ENCODE results near the gene SPATS2. TPM values are rescaled to one million over a fixed set of nuclear protein-coding genes. Genes with fewer than 3 reads are reported as not detected.
"Not testable (repeated sequence)": the region's sequence is repeated elsewhere in the genome, so short reads cannot be mapped to it uniquely, and the experiment has no call there.

SPATS2 gene
- total and polyA plus RNA-seq, 2 donors (not counting 1 experiment from before 2014, with no cell fraction given), result 11.3 to 21.5 TPM

DNA sequence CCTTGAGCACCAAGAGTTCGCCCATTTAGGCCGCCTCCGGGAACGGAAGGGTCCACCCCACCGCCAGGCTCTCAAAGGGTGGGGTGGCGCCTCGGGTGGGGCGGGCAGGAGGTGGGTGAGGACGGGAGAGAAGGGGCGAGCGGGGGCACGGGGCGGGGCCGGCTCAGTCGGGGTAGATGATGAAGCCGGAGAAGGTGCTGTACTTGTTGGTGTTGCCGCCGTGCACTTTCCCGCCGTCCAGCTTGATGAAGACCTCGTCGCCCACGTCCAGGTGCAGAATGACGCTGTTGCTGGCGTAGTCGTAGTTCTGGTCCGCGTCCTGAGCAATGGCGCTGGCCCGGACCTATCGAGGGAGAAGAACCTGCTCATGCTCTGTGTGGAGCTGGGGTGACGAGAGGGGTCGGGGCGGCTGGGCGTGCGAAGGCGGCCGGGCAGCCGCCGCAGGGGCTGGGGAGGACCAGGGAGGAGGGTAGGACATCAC is 34.3 kb upstream of the SPATS2 start:
- TF ChIP-seq, protein P1, sequence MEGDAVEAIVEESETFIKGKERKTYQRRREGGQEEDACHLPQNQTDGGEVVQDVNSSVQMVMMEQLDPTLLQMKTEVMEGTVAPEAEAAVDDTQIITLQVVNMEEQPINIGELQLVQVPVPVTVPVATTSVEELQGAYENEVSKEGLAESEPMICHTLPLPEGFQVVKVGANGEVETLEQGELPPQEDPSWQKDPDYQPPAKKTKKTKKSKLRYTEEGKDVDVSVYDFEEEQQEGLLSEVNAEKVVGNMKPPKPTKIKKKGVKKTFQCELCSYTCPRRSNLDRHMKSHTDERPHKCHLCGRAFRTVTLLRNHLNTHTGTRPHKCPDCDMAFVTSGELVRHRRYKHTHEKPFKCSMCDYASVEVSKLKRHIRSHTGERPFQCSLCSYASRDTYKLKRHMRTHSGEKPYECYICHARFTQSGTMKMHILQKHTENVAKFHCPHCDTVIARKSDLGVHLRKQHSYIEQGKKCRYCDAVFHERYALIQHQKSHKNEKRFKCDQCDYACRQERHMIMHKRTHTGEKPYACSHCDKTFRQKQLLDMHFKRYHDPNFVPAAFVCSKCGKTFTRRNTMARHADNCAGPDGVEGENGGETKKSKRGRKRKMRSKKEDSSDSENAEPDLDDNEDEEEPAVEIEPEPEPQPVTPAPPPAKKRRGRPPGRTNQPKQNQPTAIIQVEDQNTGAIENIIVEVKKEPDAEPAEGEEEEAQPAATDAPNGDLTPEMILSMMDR (IDR thresholded peaks at IDR 0.05), result no peak
- TF ChIP-seq EZH2 (IDR thresholded peaks at IDR 0.05; ENCODE audit: borderline replicate concordance, insufficient read depth, low read depth, low read length, poor library complexity, severe bottlenecking), result no peak
- intact Hi-C loops (cut with micrococcal nuclease), result no loop called here
- Mint-ChIP-seq H3K27ac (no peak overlapping the region), H3K27me3 (peaks cover 51% of the 10 kb centered on the region), H3K4me1 (peaks cover 31% of the 10 kb centered on the region), H3K4me3 (peak overlapping the region; percentile 83), H3K9me3 (ENCODE audit: insufficient read depth) (no peaks in the 10 kb centered on the region)
- H3K27me3 ChIP-seq (replicated peaks in 1 of 4; ENCODE audit: control extremely low read depth in 1 of 4, control insufficient read depth in 3 of 4, insufficient read depth in 4 of 4, low read length in 3 of 4), result peaks cover 0 to 63% (median 42%) of the 10 kb centered on the region in 4 experiments
- peaks cover 0 to 25% (median 0%) of the 10 kb centered on the region in 3 donors for H3K9me3 ChIP-seq (ENCODE audit: control extremely low read depth in 1 of 3, control insufficient read depth in 2 of 3, insufficient read depth in 1 of 3, low read length in 2 of 3)
- no peak overlapping the region for H3K27ac ChIP-seq (ENCODE audit: low read length in 2 of 2)
- H3K4me2 ChIP-seq (replicated peaks; ENCODE audit: low read depth, low read length, poor library complexity, severe bottlenecking), result peak overlapping the region; percentile 69
- ChIA-PET POLR2A (interaction anchor here (0.7 kb wide), 2 partner anchors 9 to 38 kb away, joined by 3 read pairs; partner anchors contain the start of gene PRPH), CTCF (interaction anchor here (1.0 to 8.5 kb wide), 6 partner anchors 9 to 180 kb away, joined by 3 to 95 read pairs (median 28); partner anchors contain the start of genes DNAJC22 and PRPH)
- peak overlapping the region; percentile 56 for H2AFZ ChIP-seq (ENCODE audit: insufficient read depth, low read depth, low read length, poor library complexity, severe bottlenecking)
- no peak for ATAC-seq (ENCODE audit: low read depth)
- H4K20me1 ChIP-seq (ENCODE audit: control insufficient read depth, insufficient read depth, low read length, poor library complexity, severe bottlenecking), result no peaks in the 10 kb centered on the region
- DNase-seq, result peak; percentile 42
- no peak overlapping the region for H3K9ac ChIP-seq (ENCODE audit: low read length)
- peaks cover 32 to 36% of the 10 kb centered on the region in 2 donors for H3K4me1 ChIP-seq (ENCODE audit: control insufficient read depth in 2 of 2, insufficient read depth in 2 of 2, low read length in 2 of 2)
- H3K36me3 ChIP-seq (replicated peaks in 1 of 2; ENCODE audit: control extremely low read depth in 1 of 2, control insufficient read depth in 1 of 2, extremely low read depth in 1 of 2, insufficient read depth in 2 of 2, low read length in 1 of 2), result no peaks in the 10 kb centered on the region
- WGBS (ENCODE audit: insufficient coverage), result 25% methylated on average over 40 of the region's 40 CpGs
- H3K79me2 ChIP-seq (ENCODE audit: control insufficient read depth, insufficient read depth, low read length), result no peaks in the 10 kb centered on the region
- peak overlapping the region in 1 of 5 experiments; percentile 11 for H3K4me3 ChIP-seq (ENCODE audit: control extremely low read depth in 1 of 5, extremely low read depth in 1 of 5, insufficient read depth in 1 of 5, low read depth in 2 of 5, low read length in 4 of 5)

DNA sequence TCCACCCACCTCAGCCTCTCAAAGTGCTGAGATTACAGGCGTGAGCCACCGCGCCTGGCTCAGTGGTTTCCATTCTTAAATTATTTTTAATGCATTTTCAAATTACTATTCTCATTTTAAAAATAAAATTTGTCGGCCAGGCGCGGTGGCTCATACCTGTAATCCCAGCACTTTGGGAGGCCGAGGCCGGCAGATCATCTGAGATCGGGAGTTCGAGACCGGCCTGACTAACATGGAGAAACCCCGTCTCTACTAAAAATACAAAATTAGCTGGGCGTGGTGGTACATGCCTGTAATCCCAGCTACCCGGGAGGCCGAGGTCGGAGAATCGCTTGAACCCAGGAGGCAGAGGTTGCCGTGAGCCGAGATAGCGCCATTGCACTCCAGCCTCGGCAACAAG is 33.5 kb upstream of the SPATS2 start:
- H3K9ac ChIP-seq (ENCODE audit: low read length); H3K27ac Mint-ChIP-seq; intact Hi-C loops (cut with micrococcal nuclease); H4K20me1 ChIP-seq (ENCODE audit: control insufficient read depth, insufficient read depth, low read length, poor library complexity, severe bottlenecking); H3K4me2 ChIP-seq (replicated peaks; ENCODE audit: low read depth, low read length, poor library complexity, severe bottlenecking); H3K36me3 ChIP-seq (replicated peaks in 1 of 2; ENCODE audit: control extremely low read depth in 1 of 2, control insufficient read depth in 1 of 2, extremely low read depth in 1 of 2, insufficient read depth in 2 of 2, low read length in 1 of 2); H3K9me3 Mint-ChIP-seq (ENCODE audit: insufficient read depth); H2AFZ ChIP-seq (ENCODE audit: insufficient read depth, low read depth, low read length, poor library complexity, severe bottlenecking); H3K79me2 ChIP-seq (ENCODE audit: control insufficient read depth, insufficient read depth, low read length); H3K4me3 Mint-ChIP-seq; H3K27ac ChIP-seq (ENCODE audit: low read length in 2 of 2); DNase-seq; H3K4me3 ChIP-seq (ENCODE audit: control extremely low read depth in 1 of 5, extremely low read depth in 1 of 5, insufficient read depth in 1 of 5, low read depth in 2 of 5, low read length in 4 of 5); ATAC-seq (ENCODE audit: low read depth): not testable (repeated sequence)
- WGBS (ENCODE audit: insufficient coverage), result 52% methylated on average over 13 of the region's 21 CpGs
- ChIA-PET POLR2A (interaction anchor here (0.7 kb wide), 1 partner anchor 8 kb away, joined by 3 read pairs; no protein-coding TSS in a partner anchor), CTCF (interaction anchor here (0.6 to 8.5 kb wide), 6 partner anchors 9 to 337 kb away, joined by 3 to 95 read pairs (median 10); partner anchors contain the start of genes DNAJC22 and PRPH)
- H3K27me3 Mint-ChIP-seq, result peaks cover 59% of the 10 kb centered on the region
- peaks cover 35% of the 10 kb centered on the region for H3K4me1 Mint-ChIP-seq
- Histone ChIP-seq H3K4me1 (ENCODE audit: control insufficient read depth in 2 of 2, insufficient read depth in 2 of 2, low read length in 2 of 2) (peaks cover 36 to 39% of the 10 kb centered on the region in 2 donors), H3K9me3 (ENCODE audit: control extremely low read depth in 1 of 3, control insufficient read depth in 2 of 3, insufficient read depth in 1 of 3, low read length in 2 of 3) (peaks cover 0 to 25% (median 0%) of the 10 kb centered on the region in 3 donors), H3K27me3 (replicated peaks in 1 of 4; ENCODE audit: control extremely low read depth in 1 of 4, control insufficient read depth in 3 of 4, insufficient read depth in 4 of 4, low read length in 3 of 4) (peaks cover 0 to 70% (median 46%) of the 10 kb centered on the region in 4 experiments)
